B cell (primary cell): Measurements from ENCODE around the gene PIP4P1. TPM values are rescaled to one million over a fixed set of nuclear protein-coding genes. Genes with fewer than 3 reads are reported as not detected.

Source experiments
- polyA plus RNA-seq: library from polyadenylated mRNA; depleted of rRNA; stranded (reverse); fragments of >200 nt; gene quantifications from 2 replicates; pipeline ENCODE4 v1.2.3, GENCODE V29; 2012
- small RNA-seq: library from RNA; depleted of rRNA; stranded (forward); fragments of <200 nt; gene quantifications from one replicate; pipeline ENCODE3, GENCODE V24; 2012; ENCODE audit warnings: low replicate concordance, low read depth; ENCODE audit not compliant: insufficient read length
- total RNA-seq, 2 donors: library from RNA; stranded (reverse); fragments of 120-200 nt in 1 of 2; gene quantifications; 1 replicate in 1 of 2; 2 replicates in 1 of 2; pipeline versions ENCODE4 v1.2.3 to v1.2.4, GENCODE V29; 2013 to 2022

PIP4P1 gene
- total and polyA plus RNA-seq, 2 donors (not counting 1 experiment from before 2014, with no cell fraction given): 97.5 to 183 TPM

Small RNA genes lying within 50 kb of the gene (small RNA-seq; reads per million reads assigned to genes)
- 0.76 reads per million for gene RNA5SP382

Other genes starting within 250 kb of the PIP4P1 start
- not detected in 2 replicates for gene OR11H6, start 237.7 kb downstream of the PIP4P1 start, total RNA-seq
- not detected in 2 replicates for gene OR11H6, start 237.7 kb downstream of the PIP4P1 start, polyA plus RNA-seq
- not detected in 2 replicates for gene OR11H7, start 232.5 kb downstream of the PIP4P1 start, total RNA-seq
- not detected in 2 replicates for gene OR11H7, start 232.5 kb downstream of the PIP4P1 start, polyA plus RNA-seq
- not detected in 2 replicates for gene OR11H4, start 222.1 kb downstream of the PIP4P1 start, total RNA-seq
- gene OR11H4, start 222.1 kb downstream of the PIP4P1 start, polyA plus RNA-seq: not detected in 2 replicates
- 37.5 and 38.8 TPM in 2 replicates for gene TTC5, start 155.5 kb downstream of the PIP4P1 start, total RNA-seq
- gene TTC5, start 155.5 kb downstream of the PIP4P1 start, polyA plus RNA-seq: 6.9 and 8.2 TPM in 2 replicates
- gene CCNB1IP1, start 128.2 kb downstream of the PIP4P1 start, total RNA-seq: 24.7 and 26.0 TPM in 2 replicates
- gene CCNB1IP1, start 128.2 kb downstream of the PIP4P1 start, polyA plus RNA-seq: 48.8 and 56.4 TPM in 2 replicates
- 17.4 and 22.4 TPM in 2 replicates for gene PARP2, start 117.8 kb downstream of the PIP4P1 start, total RNA-seq
- gene PARP2, start 117.8 kb downstream of the PIP4P1 start, polyA plus RNA-seq: 17.0 and 19.8 TPM in 2 replicates
- gene TEP1, start 47.9 kb downstream of the PIP4P1 start, total RNA-seq: 123 and 143 TPM in 2 replicates
- gene TEP1, start 47.9 kb downstream of the PIP4P1 start, polyA plus RNA-seq: 67.3 and 69.9 TPM in 2 replicates
- gene KLHL33, start 25.3 kb downstream of the PIP4P1 start, total RNA-seq: 0.20 and 0.27 TPM in 2 replicates
- 0.25 and 0.36 TPM in 2 replicates for gene KLHL33, start 25.3 kb downstream of the PIP4P1 start, polyA plus RNA-seq
- gene OSGEP, start 6.6 kb downstream of the PIP4P1 start, total RNA-seq: 115 and 117 TPM in 2 replicates
- gene OSGEP, start 6.6 kb downstream of the PIP4P1 start, polyA plus RNA-seq: 156 and 274 TPM in 2 replicates
- 103 and 111 TPM in 2 replicates for gene APEX1, start 6.2 kb downstream of the PIP4P1 start, total RNA-seq
- 169 and 251 TPM in 2 replicates for gene APEX1, start 6.2 kb downstream of the PIP4P1 start, polyA plus RNA-seq
- gene PNP, start 8.0 kb upstream of the PIP4P1 start, total RNA-seq: 38.9 and 42.0 TPM in 2 replicates
- gene PNP, start 8.0 kb upstream of the PIP4P1 start, polyA plus RNA-seq: 93.0 and 119 TPM in 2 replicates
- gene RNASE10, start 44.1 kb upstream of the PIP4P1 start, total RNA-seq: 1.2 and 1.7 TPM in 2 replicates
- gene RNASE10, start 44.1 kb upstream of the PIP4P1 start, polyA plus RNA-seq: 0.10 TPM in 1 of 2 replicates, not detected in the other
- gene RNASE9, start 99.6 kb upstream of the PIP4P1 start, total RNA-seq: not detected in 2 replicates
- gene RNASE9, start 99.6 kb upstream of the PIP4P1 start, polyA plus RNA-seq: not detected in 2 replicates
- gene RNASE11, start 126.6 kb upstream of the PIP4P1 start, total RNA-seq: not detected in 2 replicates
- not detected in 2 replicates for gene RNASE11, start 126.6 kb upstream of the PIP4P1 start, polyA plus RNA-seq
- gene RNASE12, start 129.9 kb upstream of the PIP4P1 start, total RNA-seq: not detected in 2 replicates
- not detected in 2 replicates for gene RNASE12, start 129.9 kb upstream of the PIP4P1 start, polyA plus RNA-seq
- not detected in 2 replicates for gene OR6S1, start 180.3 kb upstream of the PIP4P1 start, total RNA-seq
- 0.14 and 0.16 TPM in 2 replicates for gene OR6S1, start 180.3 kb upstream of the PIP4P1 start, polyA plus RNA-seq
- 0.49 and 1.8 TPM in 2 replicates for gene RNASE4, start 223.1 kb upstream of the PIP4P1 start, total RNA-seq
- gene RNASE4, start 223.1 kb upstream of the PIP4P1 start, polyA plus RNA-seq: 1.2 and 1.8 TPM in 2 replicates
- 1.7 and 2.3 TPM in 2 replicates for gene ANG, start 227.3 kb upstream of the PIP4P1 start, total RNA-seq
- gene ANG, start 227.3 kb upstream of the PIP4P1 start, polyA plus RNA-seq: 0.82 and 2.0 TPM in 2 replicates